HEK293 (cell line): ENCODE data around the gene TBC1D4.
A peak's percentile ranks its signal among the peaks of the same experiment; 100 is the strongest.

Experiments
- CTCF ChIA-PET: fragments of 350-600 bp; formaldehyde crosslinking; extraction: SDS; loops from one replicate; lab custom pipeline; 2021; ENCODE audit warnings: antibody characterized with exemption; lab: Yijun Ruan, JAX
- POLR2A ChIA-PET: fragments of 300-600 bp; formaldehyde crosslinking; extraction: SDS; loops from one replicate; lab custom pipeline; 2020; ENCODE audit warnings: antibody characterized with exemption, inconsistent platforms; lab: Yijun Ruan, JAX
- H3K27ac ChIP-seq: fragments of 200-500 bp; sonication (Bioruptor generic); 2 replicates; pipeline ENCODE4 v1.5.1; 2014; ENCODE audit warnings: low read depth, low read length, control low read depth, inconsistent platforms; ENCODE audit errors: extremely low read depth
- H3K36me3 ChIP-seq, 2 experiments: fragments of 200-500 bp in 1 of 2; sonication (Bioruptor generic) in 1 of 2; 1 replicate in 1 of 2; 2 replicates in 1 of 2; pipeline ENCODE4 v1.5.1; 2014 to 2017; ENCODE audit warnings: inconsistent platforms in 2 of 2, low read length in 2 of 2; ENCODE audit not compliant: control insufficient read depth in 2 of 2, insufficient read depth in 1 of 2
- H3K4me1 ChIP-seq: fragments of 200-500 bp; sonication (Bioruptor generic); 2 replicates; pipeline ENCODE4 v1.5.1; 2014; ENCODE audit warnings: mild to moderate bottlenecking, low read length, inconsistent platforms; ENCODE audit not compliant: control insufficient read depth, insufficient read depth
- H3K4me3 ChIP-seq: 2 replicates; pipeline ENCODE4 v1.5.1; 2011; ENCODE audit warnings: low read depth, mild to moderate bottlenecking, control low read depth, low read length, moderate library complexity
- H3K9me3 ChIP-seq: fragments of 200-500 bp; sonication (Bioruptor generic); 2 replicates; pipeline ENCODE4 v1.5.1; 2014; ENCODE audit warnings: low read depth, low read length, inconsistent platforms; ENCODE audit not compliant: control insufficient read depth, insufficient read depth
- BCL11A ChIP-seq: fragments of 450-650 bp; formaldehyde crosslinking; IDR thresholded peaks from 2 replicates; pipeline ENCODE4 v1.5.1; 2016; ENCODE audit warnings: low read depth, missing biosample characterization, missing genetic modification characterization
- FEZF1 ChIP-seq: fragments of 450-650 bp; formaldehyde crosslinking; IDR thresholded peaks from 2 replicates; pipeline ENCODE4 v1.5.1; 2016; ENCODE audit warnings: missing biosample characterization, missing genetic modification characterization
- GLIS2 ChIP-seq: fragments of 450-650 bp; formaldehyde crosslinking; IDR thresholded peaks from 2 replicates; pipeline ENCODE4 v1.5.1; 2016; ENCODE audit warnings: missing biosample characterization, missing genetic modification characterization
- KLF1 ChIP-seq: fragments of 450-650 bp; formaldehyde crosslinking; IDR thresholded peaks from 2 replicates; pipeline ENCODE4 v1.5.1; 2016; ENCODE audit warnings: missing biosample characterization, missing genetic modification characterization
- KLF16 ChIP-seq: fragments of 450-650 bp; formaldehyde crosslinking; IDR thresholded peaks from 2 replicates; pipeline ENCODE4 v1.5.1; 2017; ENCODE audit warnings: missing biosample characterization, missing genetic modification characterization
- KLF7 ChIP-seq: fragments of 450-650 bp; formaldehyde crosslinking; IDR thresholded peaks from 2 replicates; pipeline ENCODE4 v1.5.1; 2016; ENCODE audit warnings: missing biosample characterization, missing genetic modification characterization, borderline replicate concordance
- MEIS1 ChIP-seq: sonication (generic); formaldehyde crosslinking; IDR thresholded peaks from 2 replicates; pipeline ENCODE4 v1.8.1; 2022; ENCODE audit warnings: missing genetic modification reagents, mild to moderate bottlenecking, borderline replicate concordance
- OSR2 ChIP-seq: fragments of 450-650 bp; formaldehyde crosslinking; IDR thresholded peaks from 2 replicates; pipeline ENCODE4 v1.5.1; 2016; ENCODE audit warnings: missing biosample characterization, missing genetic modification characterization
- PRDM1 ChIP-seq: fragments of 450-650 bp; formaldehyde crosslinking; IDR thresholded peaks from 2 replicates; pipeline ENCODE4; 2016; ENCODE audit warnings: missing biosample characterization, missing genetic modification characterization
- SCRT1 ChIP-seq: fragments of 450-650 bp; formaldehyde crosslinking; IDR thresholded peaks from 2 replicates; pipeline ENCODE4 v1.5.1; 2016; ENCODE audit warnings: missing biosample characterization, missing genetic modification characterization, borderline replicate concordance
- TCF7L2 ChIP-seq: IDR thresholded peaks from 2 replicates; pipeline ENCODE4 v1.6.1; 2011; ENCODE audit warnings: low read depth, mild to moderate bottlenecking, inconsistent platforms, low read length, moderate library complexity, borderline replicate concordance
- YY1 ChIP-seq: fragments of 450-650 bp; formaldehyde crosslinking; IDR thresholded peaks from 2 replicates; pipeline ENCODE4 v1.5.1; 2018; ENCODE audit warnings: missing biosample characterization, missing genetic modification characterization
- ZBTB1 ChIP-seq: fragments of 450-650 bp; formaldehyde crosslinking; IDR thresholded peaks from 2 replicates; pipeline ENCODE4 v1.5.1; 2016; ENCODE audit warnings: missing biosample characterization, missing genetic modification characterization
- ZNF184 ChIP-seq: fragments of 450-650 bp; IDR thresholded peaks from 2 replicates; pipeline ENCODE4 v1.5.1; 2018; ENCODE audit warnings: missing biosample characterization, mild to moderate bottlenecking, missing genetic modification characterization
- ZNF341 ChIP-seq: fragments of 450-650 bp; formaldehyde crosslinking; IDR thresholded peaks from 2 replicates; pipeline ENCODE4; 2016; ENCODE audit warnings: low read depth, missing biosample characterization, missing genetic modification characterization
- ZNF48 ChIP-seq: fragments of 450-650 bp; formaldehyde crosslinking; IDR thresholded peaks from 2 replicates; pipeline ENCODE4 v1.5.1; 2016; ENCODE audit warnings: missing biosample characterization, missing genetic modification characterization
- ZNF529 ChIP-seq: fragments of 450-650 bp; formaldehyde crosslinking; IDR thresholded peaks from 2 replicates; pipeline ENCODE4 v1.5.1; 2017; ENCODE audit warnings: missing genetic modification characterization, missing biosample characterization; ENCODE audit not compliant: insufficient replicate concordance
- ZNF555 ChIP-seq: fragments of 450-650 bp; formaldehyde crosslinking; conservative IDR thresholded peaks from 2 replicates; pipeline ENCODE4 v1.5.1; 2017; ENCODE audit warnings: missing biosample characterization, mild to moderate bottlenecking, missing genetic modification characterization, inconsistent platforms
- ZNF76 ChIP-seq: fragments of 450-650 bp; formaldehyde crosslinking; IDR thresholded peaks from 2 replicates; pipeline ENCODE4; 2016; ENCODE audit warnings: low read depth, missing biosample characterization, missing genetic modification characterization, borderline replicate concordance
- ZNF792 ChIP-seq: fragments of 450-650 bp; formaldehyde crosslinking; IDR thresholded peaks from 2 replicates; pipeline ENCODE4 v1.5.1; 2016; ENCODE audit warnings: missing biosample characterization, missing genetic modification characterization
- TF ChIP-seq, protein P1 (sequence below): fragments of 450-650 bp; formaldehyde crosslinking; conservative IDR thresholded peaks from 2 replicates; pipeline ENCODE4 v1.5.1; 2016; ENCODE audit warnings: low read depth, missing biosample characterization, missing genetic modification characterization
- TF ChIP-seq, protein P2 (sequence below): fragments of 450-650 bp; formaldehyde crosslinking; IDR thresholded peaks from 2 replicates; pipeline ENCODE4 v1.5.1; 2017; ENCODE audit warnings: missing biosample characterization, missing genetic modification characterization

The TBC1D4 gene

DNA sequence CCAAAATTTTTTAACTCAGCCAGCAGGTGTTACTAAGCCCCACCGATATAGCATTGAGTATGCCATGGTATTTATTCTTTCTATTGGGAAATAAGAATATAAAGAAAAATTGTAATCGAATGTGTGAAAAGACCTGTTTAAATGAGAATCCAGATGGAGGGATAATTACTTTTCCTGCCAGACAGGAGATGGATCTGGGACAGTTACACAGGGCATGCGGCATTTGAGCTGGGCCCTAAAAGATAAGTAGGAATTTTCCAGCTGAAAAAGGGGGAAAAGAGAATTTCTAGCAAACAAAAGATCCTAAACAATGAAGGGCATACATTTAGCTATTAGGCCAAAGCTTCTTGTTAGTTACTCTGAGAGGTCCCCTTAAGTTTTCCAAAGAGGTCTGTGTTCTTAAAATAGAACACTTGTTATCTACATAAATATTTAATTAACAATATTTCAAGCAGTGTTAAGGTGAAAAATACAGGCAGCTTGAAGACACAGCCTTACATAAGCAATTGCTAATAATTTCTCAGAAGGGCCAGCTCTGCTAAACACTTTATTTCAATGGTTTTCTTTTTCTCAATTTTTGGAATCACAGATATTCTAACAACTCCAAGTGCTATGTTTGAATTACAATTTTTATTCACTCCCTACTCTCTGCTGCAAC is 63.7 kb downstream of the TBC1D4 start (continued):
- TF ChIP-seq, protein P1, sequence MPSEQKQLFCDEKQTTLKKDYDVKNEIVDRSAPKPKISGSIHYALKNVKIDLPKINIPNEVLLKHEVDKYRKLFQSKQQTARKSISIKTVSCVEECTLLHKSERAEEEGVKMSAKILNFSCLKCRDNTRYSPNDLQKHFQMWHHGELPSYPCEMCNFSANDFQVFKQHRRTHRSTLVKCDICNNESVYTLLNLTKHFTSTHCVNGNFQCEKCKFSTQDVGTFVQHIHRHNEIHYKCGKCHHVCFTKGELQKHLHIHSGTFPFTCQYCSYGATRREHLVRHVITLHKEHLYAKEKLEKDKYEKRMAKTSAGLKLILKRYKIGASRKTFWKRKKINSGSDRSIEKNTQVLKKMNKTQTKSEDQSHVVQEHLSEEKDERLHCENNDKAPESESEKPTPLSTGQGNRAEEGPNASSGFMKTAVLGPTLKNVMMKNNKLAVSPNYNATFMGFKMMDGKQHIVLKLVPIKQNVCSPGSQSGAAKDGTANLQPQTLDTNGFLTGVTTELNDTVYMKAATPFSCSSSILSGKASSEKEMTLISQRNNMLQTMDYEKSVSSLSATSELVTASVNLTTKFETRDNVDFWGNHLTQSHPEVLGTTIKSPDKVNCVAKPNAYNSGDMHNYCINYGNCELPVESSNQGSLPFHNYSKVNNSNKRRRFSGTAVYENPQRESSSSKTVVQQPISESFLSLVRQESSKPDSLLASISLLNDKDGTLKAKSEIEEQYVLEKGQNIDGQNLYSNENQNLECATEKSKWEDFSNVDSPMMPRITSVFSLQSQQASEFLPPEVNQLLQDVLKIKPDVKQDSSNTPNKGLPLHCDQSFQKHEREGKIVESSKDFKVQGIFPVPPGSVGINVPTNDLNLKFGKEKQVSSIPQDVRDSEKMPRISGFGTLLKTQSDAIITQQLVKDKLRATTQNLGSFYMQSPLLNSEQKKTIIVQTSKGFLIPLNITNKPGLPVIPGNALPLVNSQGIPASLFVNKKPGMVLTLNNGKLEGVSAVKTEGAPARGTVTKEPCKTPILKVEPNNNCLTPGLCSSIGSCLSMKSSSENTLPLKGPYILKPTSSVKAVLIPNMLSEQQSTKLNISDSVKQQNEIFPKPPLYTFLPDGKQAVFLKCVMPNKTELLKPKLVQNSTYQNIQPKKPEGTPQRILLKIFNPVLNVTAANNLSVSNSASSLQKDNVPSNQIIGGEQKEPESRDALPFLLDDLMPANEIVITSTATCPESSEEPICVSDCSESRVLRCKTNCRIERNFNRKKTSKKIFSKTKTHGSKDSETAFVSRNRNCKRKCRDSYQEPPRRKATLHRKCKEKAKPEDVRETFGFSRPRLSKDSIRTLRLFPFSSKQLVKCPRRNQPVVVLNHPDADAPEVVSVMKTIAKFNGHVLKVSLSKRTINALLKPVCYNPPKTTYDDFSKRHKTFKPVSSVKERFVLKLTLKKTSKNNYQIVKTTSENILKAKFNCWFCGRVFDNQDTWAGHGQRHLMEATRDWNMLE (tag by site-specific recombination), result no peak
- TF ChIP-seq MEIS1 (CRISPR knock-in tag) (no peak), ZBTB1 (tag by site-specific recombination) (no peak), KLF7 (tag by site-specific recombination) (no peak), BCL11A (no peak), KLF16 (tag by site-specific recombination) (no peak), SCRT1 (tag by site-specific recombination) (no peak), KLF1 (tag by site-specific recombination) (no peak), ZNF48 (no peak)

DNA sequence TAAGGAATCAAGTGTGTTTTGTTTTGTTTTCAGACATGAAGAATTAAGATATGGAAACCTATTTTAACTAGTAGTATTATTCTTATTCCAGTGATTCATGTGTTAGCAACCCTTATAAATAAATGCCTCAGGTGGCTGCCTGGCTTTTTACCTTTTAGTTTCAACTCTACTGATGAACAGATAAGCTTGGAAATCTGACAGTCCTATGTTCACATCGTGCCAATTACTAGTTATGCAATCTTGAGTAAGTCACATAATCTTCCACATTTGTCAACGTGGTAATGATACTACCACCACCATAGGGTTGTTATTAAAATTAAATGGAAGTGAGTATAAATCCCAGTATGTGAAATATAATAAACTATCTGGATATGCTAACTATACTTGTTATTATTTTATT is 64.3 kb downstream of the TBC1D4 start:
- Histone ChIP-seq H3K27ac (no peak overlapping the region), H3K9me3 (no peaks in the 10 kb centered on the region), H3K4me1 (no peaks in the 10 kb centered on the region), H3K36me3 (no peaks in the 10 kb centered on the region), H3K4me3 (no peak overlapping the region)
- TF ChIP-seq ZNF555 (tag by site-specific recombination) (no peak), ZNF529 (tag by site-specific recombination) (no peak), ZNF76 (no peak), ZNF341 (no peak), YY1 (tag by site-specific recombination) (no peak), OSR2 (tag by site-specific recombination) (0 out of 2 replicates have a peak, but pooled peaks have one; percentile 10), ZNF792 (tag by site-specific recombination) (no peak), TCF7L2 (0 out of 2 replicates have a peak, but pooled peaks have one; percentile 47), FEZF1 (tag by site-specific recombination) (0 out of 2 replicates have a peak, but pooled peaks have one; percentile 40), PRDM1 (tag by site-specific recombination) (no peak)
- ChIA-PET POLR2A (no interaction called here), CTCF (no interaction called here)

DNA sequence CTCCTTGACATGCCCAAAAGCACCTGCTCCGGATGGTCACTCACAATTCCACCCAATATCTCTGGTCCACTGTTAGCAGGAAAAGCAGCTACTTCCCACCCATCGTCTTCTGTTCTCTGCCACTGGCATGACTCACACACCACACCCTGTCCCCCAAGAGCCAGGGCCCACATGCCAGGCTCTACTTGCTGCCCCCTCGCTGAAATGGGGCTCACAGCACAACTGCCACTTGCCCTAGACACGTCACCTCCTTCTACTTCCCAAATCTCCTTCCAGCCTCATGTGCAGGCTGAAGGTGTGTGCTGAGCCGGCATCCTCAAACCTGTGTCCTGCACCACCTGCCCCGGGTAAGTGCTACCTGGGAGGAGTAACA is 65.0 kb downstream of the TBC1D4 start:
- POLR2A ChIA-PET, result no interaction called here
- CTCF ChIA-PET, result interaction anchor here (0.6 to 0.7 kb wide), 2 partner anchors 49 to 317 kb away, joined by 3 read pairs; no protein-coding TSS in a partner anchor
- Histone ChIP-seq H3K9me3 (no peaks in the 10 kb centered on the region), H3K4me1 (no peaks in the 10 kb centered on the region), H3K4me3 (no peak overlapping the region), H3K27ac (no peak overlapping the region)
- TF ChIP-seq, protein P2, sequence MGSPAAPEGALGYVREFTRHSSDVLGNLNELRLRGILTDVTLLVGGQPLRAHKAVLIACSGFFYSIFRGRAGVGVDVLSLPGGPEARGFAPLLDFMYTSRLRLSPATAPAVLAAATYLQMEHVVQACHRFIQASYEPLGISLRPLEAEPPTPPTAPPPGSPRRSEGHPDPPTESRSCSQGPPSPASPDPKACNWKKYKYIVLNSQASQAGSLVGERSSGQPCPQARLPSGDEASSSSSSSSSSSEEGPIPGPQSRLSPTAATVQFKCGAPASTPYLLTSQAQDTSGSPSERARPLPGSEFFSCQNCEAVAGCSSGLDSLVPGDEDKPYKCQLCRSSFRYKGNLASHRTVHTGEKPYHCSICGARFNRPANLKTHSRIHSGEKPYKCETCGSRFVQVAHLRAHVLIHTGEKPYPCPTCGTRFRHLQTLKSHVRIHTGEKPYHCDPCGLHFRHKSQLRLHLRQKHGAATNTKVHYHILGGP (tag by site-specific recombination), result no peak
- TF ChIP-seq ZNF184 (tag by site-specific recombination), result no peak
- TF ChIP-seq GLIS2 (tag by site-specific recombination), result peak; percentile 17; the same call in 1 of the 2 replicates
- TF ChIP-seq, all 188 proteins: peak for 1
- H3K36me3 ChIP-seq, result no peaks in the 10 kb centered on the region
